Nucleus accumbens (tissue), 56 donors: ENCODE data around the gene MMP28.

Experiments used
- DNase-seq, 56 donors: peaks; one replicate each; lab custom pipeline; 2025; lab: John Stamatoyannopoulos, UW

Gene MMP28

GRCh38 chr17:35801583-35802224 lies 6.3 kb upstream of the MMP28 start:
- DNase-seq: peak in 35 of 56 donors; percentile 13 to 83 (median 49)

GRCh38 chr17:35799942-35800341 lies 4.5 kb upstream of the MMP28 start:
- peak in 34 of 56 donors; percentile 19 to 77 (median 40) for DNase-seq

GRCh38 chr17:35797918-35798317 lies 2.5 kb upstream of the MMP28 start:
- no peak for DNase-seq

GRCh38 chr17:35797370-35797769 lies 1.9 kb upstream of the MMP28 start:
- no peak for DNase-seq

- DNase-seq: no peak
Observed at GRCh38 chr17:35796942-35797341, 1.5 kb upstream of the MMP28 start.

GRCh38 chr17:35795871-35796265 lies 427 bp upstream of the MMP28 start:
- DNase-seq: no peak

- peak in 8 of 56 donors; percentile 16 to 39 (median 32) for DNase-seq
Observed at GRCh38 chr17:35793257-35793656, 2.2 kb downstream of the MMP28 start.

GRCh38 chr17:35791681-35792350 lies 3.6 kb downstream of the MMP28 start:
- DNase-seq: no peak

GRCh38 chr17:35790841-35791240 lies 4.6 kb downstream of the MMP28 start:
- DNase-seq: no peak

- peak in 6 of 56 donors; percentile 11 to 47 (median 24) for DNase-seq
Observed at GRCh38 chr17:35788477-35789368, 6.7 kb downstream of the MMP28 start.

GRCh38 chr17:35786941-35787432 lies 8.5 kb downstream of the MMP28 start:
- no peak for DNase-seq

GRCh38 chr17:35784895-35785294 lies 10.5 kb downstream of the MMP28 start:
- no peak for DNase-seq

GRCh38 chr17:35780950-35781349 lies 14.5 kb downstream of the MMP28 start:
- peak in 7 of 56 donors; percentile 12 to 40 (median 26) for DNase-seq

- DNase-seq: no peak
Observed at GRCh38 chr17:35778641-35779196, 16.7 kb downstream of the MMP28 start.

- no peak for DNase-seq
Observed at GRCh38 chr17:35775583-35775982, 19.9 kb downstream of the MMP28 start.

GRCh38 chr17:35775039-35775438 lies 20.4 kb downstream of the MMP28 start:
- peak in 4 of 56 donors; percentile 17 to 43 (median 30) for DNase-seq

GRCh38 chr17:35774499-35774898 lies 20.9 kb downstream of the MMP28 start:
- peak in 33 of 56 donors; percentile 8 to 75 (median 33) for DNase-seq

GRCh38 chr17:35773679-35774425 lies 21.6 kb downstream of the MMP28 start:
- DNase-seq: peak in 1 of 56 donors; percentile 14

GRCh38 chr17:35773129-35773528 lies 22.3 kb downstream of the MMP28 start:
- DNase-seq: no peak
